Measurements from ENCODE around the gene MMP27.

Gene MMP27

DNA sequence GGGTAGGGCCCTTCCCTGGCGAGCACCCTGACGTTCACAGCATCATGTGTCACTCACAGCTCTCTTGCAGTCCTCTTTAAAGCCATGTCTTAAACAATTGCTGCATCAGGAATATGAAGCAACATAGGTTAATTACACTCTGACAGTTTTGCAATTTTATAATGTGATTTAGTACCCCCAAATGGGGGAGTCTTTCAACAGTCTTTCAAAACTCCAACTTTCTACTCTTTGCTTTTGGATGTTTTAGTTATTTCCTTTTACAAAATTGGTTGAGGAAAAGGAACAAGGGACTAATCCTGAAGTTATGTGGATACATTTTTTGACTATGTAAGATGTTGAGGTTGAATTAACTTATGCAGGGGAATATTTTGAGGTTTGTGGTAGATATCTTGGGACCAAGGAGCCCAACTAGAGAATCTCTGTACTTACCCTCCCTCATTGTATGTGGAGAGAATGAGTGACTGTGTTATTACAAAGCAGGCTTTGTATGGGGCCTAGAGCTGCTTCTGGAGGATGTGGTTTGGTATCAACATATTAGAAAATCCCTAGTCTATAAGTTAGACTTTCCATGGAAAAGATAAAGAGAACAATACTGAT, 19.4 kb upstream of the MMP27 start, which contains the start of gene MMP8:
Gene MMP8, minus strand, starts transcription at position 51 of the 597 bp plus-strand sequence. CDS start 99 bp downstream, outside the sequence.
- H3K27me3 ChIP-seq (ENCODE audit: low read depth, low read length) = no peaks in the 10 kb centered on the region
- H3K4me3 ChIP-seq (ENCODE audit: low read depth in 1 of 2, low read length in 2 of 2) = no peak within 1 kb of the TSS
- H3K9me3 ChIP-seq (ENCODE audit: control insufficient read depth in 1 of 2, low read length in 2 of 2) = peaks cover 0 to 4% of the 10 kb centered on the region in 2 donors
- no peak within 1 kb of the TSS for H3K27ac ChIP-seq (ENCODE audit: low read length)
- H3K4me1 ChIP-seq (ENCODE audit: control insufficient read depth in 1 of 2, insufficient read depth in 2 of 2, low read length in 2 of 2) = no peaks in the 10 kb centered on the region
- no peaks in the 10 kb centered on the region for H3K36me3 ChIP-seq (ENCODE audit: control insufficient read depth in 1 of 2, insufficient read depth in 2 of 2, low read length in 2 of 2)

- Histone ChIP-seq H3K27ac (ENCODE audit: low read length) (no peak overlapping the region), H3K4me3 (ENCODE audit: low read depth in 1 of 2, low read length in 2 of 2) (no peak overlapping the region), H3K36me3 (ENCODE audit: control insufficient read depth in 1 of 2, insufficient read depth in 2 of 2, low read length in 2 of 2) (no peaks in the 10 kb centered on the region), H3K9me3 (ENCODE audit: control insufficient read depth in 1 of 2, low read length in 2 of 2) (peaks cover 0 to 4% of the 10 kb centered on the region in 2 donors), H3K4me1 (ENCODE audit: control insufficient read depth in 1 of 2, insufficient read depth in 2 of 2, low read length in 2 of 2) (no peaks in the 10 kb centered on the region), H3K27me3 (ENCODE audit: low read depth, low read length) (no peaks in the 10 kb centered on the region)
These were observed 17.3 kb upstream of the MMP27 start for GRCh38 chr11:102722821-102723220.

DNA sequence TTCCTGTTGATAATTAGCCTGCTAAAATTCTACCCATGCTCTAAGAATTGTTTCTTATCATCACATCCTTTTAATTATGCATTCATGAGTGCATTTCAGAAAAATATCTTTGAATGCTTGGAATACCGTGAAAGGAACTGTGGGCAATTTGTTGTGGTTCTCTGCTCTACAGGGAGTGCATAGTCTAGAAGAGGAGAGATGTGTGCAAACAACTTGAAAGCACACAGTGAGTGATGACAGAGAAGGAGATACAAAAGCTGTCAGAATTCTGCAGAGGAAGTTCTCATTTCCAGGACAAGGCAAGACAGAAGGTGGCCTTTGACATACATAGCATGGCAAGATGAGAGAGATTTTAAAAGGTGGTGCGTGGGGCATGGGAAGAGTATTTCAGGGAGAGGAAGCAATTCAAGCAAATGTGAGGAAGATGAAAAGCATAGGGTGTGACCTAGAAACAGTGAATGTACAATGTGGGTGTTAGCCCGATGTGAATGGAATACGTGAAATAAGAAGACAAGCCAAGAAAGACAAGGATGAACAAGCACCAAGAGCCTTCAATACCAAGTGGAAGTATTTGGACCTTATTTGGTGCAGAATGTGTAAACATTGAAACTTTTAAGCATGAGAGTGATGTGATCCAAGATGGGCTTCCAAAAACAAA, 14.2 kb upstream of the MMP27 start:
- H3K36me3 ChIP-seq (ENCODE audit: control insufficient read depth in 1 of 2, insufficient read depth in 2 of 2, low read length in 2 of 2) = no peaks in the 10 kb centered on the region
- no peak overlapping the region for H3K27ac ChIP-seq (ENCODE audit: low read length)
- H3K4me3 ChIP-seq (ENCODE audit: low read depth in 1 of 2, low read length in 2 of 2) = no peak overlapping the region
- no peaks in the 10 kb centered on the region for H3K27me3 ChIP-seq (ENCODE audit: low read depth, low read length)
- H3K4me1 ChIP-seq (ENCODE audit: control insufficient read depth in 1 of 2, insufficient read depth in 2 of 2, low read length in 2 of 2) = no peaks in the 10 kb centered on the region
- H3K9me3 ChIP-seq (ENCODE audit: control insufficient read depth in 1 of 2, low read length in 2 of 2) = peaks cover 0 to 4% of the 10 kb centered on the region in 2 donors

DNA sequence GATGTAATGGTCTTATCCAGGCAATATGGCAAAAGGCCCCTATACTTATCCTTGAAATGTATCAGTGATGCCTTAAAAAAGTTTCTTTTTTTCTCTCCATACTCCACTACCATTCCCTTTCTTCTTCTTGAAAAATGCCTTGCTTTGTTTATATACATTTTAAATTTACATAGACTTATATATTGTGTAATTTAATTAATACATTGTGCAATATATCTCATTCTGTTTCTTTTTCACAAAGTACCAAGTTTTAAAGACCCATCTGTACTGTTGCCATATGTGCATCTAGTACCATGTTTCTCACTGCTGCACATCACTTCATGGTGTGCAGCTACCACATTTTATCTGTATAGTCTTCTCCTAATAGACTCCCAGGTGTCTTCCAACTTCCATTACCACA, 11.7 kb upstream of the MMP27 start:
- Histone ChIP-seq H3K36me3 (ENCODE audit: control insufficient read depth in 1 of 2, insufficient read depth in 2 of 2, low read length in 2 of 2) (no peaks in the 10 kb centered on the region), H3K27ac (ENCODE audit: low read length) (no peak overlapping the region), H3K4me3 (ENCODE audit: low read depth in 1 of 2, low read length in 2 of 2) (no peak overlapping the region), H3K4me1 (ENCODE audit: control insufficient read depth in 1 of 2, insufficient read depth in 2 of 2, low read length in 2 of 2) (no peaks in the 10 kb centered on the region), H3K9me3 (ENCODE audit: control insufficient read depth in 1 of 2, low read length in 2 of 2) (no peaks in the 10 kb centered on the region), H3K27me3 (ENCODE audit: low read depth, low read length) (no peaks in the 10 kb centered on the region)

GRCh38 chr11:102716527-102716926, 11.0 kb upstream of the MMP27 start:
- Histone ChIP-seq H3K36me3 (ENCODE audit: control insufficient read depth in 1 of 2, insufficient read depth in 2 of 2, low read length in 2 of 2) (no peaks in the 10 kb centered on the region), H3K27me3 (ENCODE audit: low read depth, low read length) (no peaks in the 10 kb centered on the region), H3K4me1 (ENCODE audit: control insufficient read depth in 1 of 2, insufficient read depth in 2 of 2, low read length in 2 of 2) (no peaks in the 10 kb centered on the region), H3K9me3 (ENCODE audit: control insufficient read depth in 1 of 2, low read length in 2 of 2) (no peaks in the 10 kb centered on the region), H3K27ac (ENCODE audit: low read length) (no peak overlapping the region), H3K4me3 (ENCODE audit: low read depth in 1 of 2, low read length in 2 of 2) (no peak overlapping the region)

DNA sequence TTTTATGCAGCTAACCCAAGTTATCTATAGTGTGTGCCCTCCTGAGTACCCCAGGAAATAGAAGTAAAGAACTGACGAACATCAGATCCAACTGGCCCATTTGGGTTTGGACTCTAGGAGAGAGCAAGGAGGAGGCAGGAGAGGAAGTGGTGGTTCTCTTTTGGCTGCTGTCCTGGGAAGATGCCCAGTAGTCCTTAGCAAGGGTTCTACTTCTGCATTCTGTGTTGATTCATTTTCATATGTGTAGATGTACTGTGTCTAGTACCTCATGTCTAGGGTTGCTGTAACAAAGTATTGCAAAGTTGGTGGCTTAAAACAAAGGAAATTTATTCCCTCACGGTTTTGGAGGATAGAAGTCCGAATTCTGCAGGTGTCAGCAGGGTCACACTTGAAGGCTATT, 6.6 kb upstream of the MMP27 start:
- Histone ChIP-seq H3K27me3 (ENCODE audit: low read depth, low read length) (no peaks in the 10 kb centered on the region), H3K4me3 (ENCODE audit: low read depth in 1 of 2, low read length in 2 of 2) (no peak overlapping the region), H3K9me3 (ENCODE audit: control insufficient read depth in 1 of 2, low read length in 2 of 2) (no peaks in the 10 kb centered on the region), H3K36me3 (ENCODE audit: control insufficient read depth in 1 of 2, insufficient read depth in 2 of 2, low read length in 2 of 2) (no peaks in the 10 kb centered on the region), H3K27ac (ENCODE audit: low read length) (no peak overlapping the region), H3K4me1 (ENCODE audit: control insufficient read depth in 1 of 2, insufficient read depth in 2 of 2, low read length in 2 of 2) (no peaks in the 10 kb centered on the region)

- Histone ChIP-seq H3K27me3 (ENCODE audit: low read depth, low read length) (no peaks in the 10 kb centered on the region), H3K36me3 (ENCODE audit: control insufficient read depth in 1 of 2, insufficient read depth in 2 of 2, low read length in 2 of 2) (no peaks in the 10 kb centered on the region), H3K4me3 (ENCODE audit: low read depth in 1 of 2, low read length in 2 of 2) (no peak overlapping the region), H3K27ac (ENCODE audit: low read length) (no peak overlapping the region), H3K4me1 (ENCODE audit: control insufficient read depth in 1 of 2, insufficient read depth in 2 of 2, low read length in 2 of 2) (no peaks in the 10 kb centered on the region), H3K9me3 (ENCODE audit: control insufficient read depth in 1 of 2, low read length in 2 of 2) (no peaks in the 10 kb centered on the region)
These were observed 3.8 kb upstream of the MMP27 start for GRCh38 chr11:102709201-102709945.

- Histone ChIP-seq H3K4me1 (ENCODE audit: control insufficient read depth in 1 of 2, insufficient read depth in 2 of 2, low read length in 2 of 2) (no peaks in the 10 kb centered on the region), H3K9me3 (ENCODE audit: control insufficient read depth in 1 of 2, low read length in 2 of 2) (no peaks in the 10 kb centered on the region), H3K27me3 (ENCODE audit: low read depth, low read length) (no peaks in the 10 kb centered on the region), H3K4me3 (ENCODE audit: low read depth in 1 of 2, low read length in 2 of 2) (no peak overlapping the region), H3K36me3 (ENCODE audit: control insufficient read depth in 1 of 2, insufficient read depth in 2 of 2, low read length in 2 of 2) (no peaks in the 10 kb centered on the region), H3K27ac (ENCODE audit: low read length) (no peak overlapping the region)
These were observed 3.1 kb upstream of the MMP27 start for GRCh38 chr11:102708654-102709053.

GRCh38 chr11:102704841-102705240, 728 bp downstream of the MMP27 start:
- Histone ChIP-seq H3K4me3 (ENCODE audit: low read depth in 1 of 2, low read length in 2 of 2) (no peak overlapping the region), H3K27ac (ENCODE audit: low read length) (no peak overlapping the region)

GRCh38 chr11:102703826-102704493, 1.6 kb downstream of the MMP27 start:
- Histone ChIP-seq H3K27ac (ENCODE audit: low read length) (no peak overlapping the region), H3K4me1 (ENCODE audit: control insufficient read depth in 1 of 2, insufficient read depth in 2 of 2, low read length in 2 of 2) (no peaks in the 10 kb centered on the region), H3K36me3 (ENCODE audit: control insufficient read depth in 1 of 2, insufficient read depth in 2 of 2, low read length in 2 of 2) (no peaks in the 10 kb centered on the region), H3K27me3 (ENCODE audit: low read depth, low read length) (no peaks in the 10 kb centered on the region), H3K4me3 (ENCODE audit: low read depth in 1 of 2, low read length in 2 of 2) (no peak overlapping the region), H3K9me3 (ENCODE audit: control insufficient read depth in 1 of 2, low read length in 2 of 2) (no peaks in the 10 kb centered on the region)

More at GRCh38 chr11:102704841-102705240, 728 bp downstream of the MMP27 start:
- no peaks in the 10 kb centered on the region for H3K4me1 ChIP-seq (ENCODE audit: control insufficient read depth in 1 of 2, insufficient read depth in 2 of 2, low read length in 2 of 2)
- no peaks in the 10 kb centered on the region for H3K27me3 ChIP-seq (ENCODE audit: low read depth, low read length)
- no peaks in the 10 kb centered on the region for H3K9me3 ChIP-seq (ENCODE audit: control insufficient read depth in 1 of 2, low read length in 2 of 2)
- no peaks in the 10 kb centered on the region for H3K36me3 ChIP-seq (ENCODE audit: control insufficient read depth in 1 of 2, insufficient read depth in 2 of 2, low read length in 2 of 2)

GRCh38 chr11:102695201-102695600, 10.4 kb downstream of the MMP27 start:
- H3K4me1 ChIP-seq (ENCODE audit: control insufficient read depth in 1 of 2, insufficient read depth in 2 of 2, low read length in 2 of 2) = no peaks in the 10 kb centered on the region
- H3K27ac ChIP-seq (ENCODE audit: low read length) = no peak overlapping the region
- H3K4me3 ChIP-seq (ENCODE audit: low read depth in 1 of 2, low read length in 2 of 2) = no peak overlapping the region
- H3K9me3 ChIP-seq (ENCODE audit: control insufficient read depth in 1 of 2, low read length in 2 of 2) = no peaks in the 10 kb centered on the region
- H3K36me3 ChIP-seq (ENCODE audit: control insufficient read depth in 1 of 2, insufficient read depth in 2 of 2, low read length in 2 of 2) = no peaks in the 10 kb centered on the region
- H3K27me3 ChIP-seq (ENCODE audit: low read depth, low read length) = no peaks in the 10 kb centered on the region

Measured in muscle layer of duodenum (tissue), 2 donors.